ENCODE results near the gene CLCNKB.

CLCNKB gene

DNA sequence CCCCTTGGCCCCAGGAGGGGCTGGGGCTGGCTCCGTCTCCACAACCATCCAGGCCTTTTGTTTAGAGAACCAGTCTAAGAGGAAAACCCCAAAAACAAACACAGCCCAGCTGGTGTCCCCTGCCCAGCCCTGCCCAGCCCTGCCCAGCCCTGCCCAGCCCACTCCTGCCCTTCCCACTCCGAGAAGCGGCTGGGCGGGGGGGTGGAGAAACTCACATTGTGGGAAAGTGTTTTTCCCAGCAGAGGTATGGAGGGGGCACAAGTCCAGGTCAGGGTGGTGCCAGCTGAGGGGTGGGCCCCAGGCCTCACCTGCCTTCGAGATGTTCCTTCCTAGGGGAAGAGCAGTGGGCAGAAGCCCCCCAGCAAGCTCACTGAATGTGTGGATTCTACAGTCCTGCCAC, 39.9 kb downstream of the CLCNKB start:
- TF ChIP-seq TAF1 (IDR thresholded peaks at IDR 0.05; ENCODE audit: borderline replicate concordance, insufficient read depth, low read length) (no peak), SIN3A (IDR thresholded peaks at IDR 0.05; ENCODE audit: borderline replicate concordance, insufficient read depth, low read length) (no peak), FOXP2 (optimal IDR thresholded peaks at IDR 0.05; ENCODE audit: borderline replicate concordance, extremely low read depth, extremely low read length, insufficient read depth) (no peak), POLR2AphosphoS5 (IDR thresholded peaks at IDR 0.05; ENCODE audit: low read depth, low read length) (no peak)
- TF ChIP-seq, protein P1, sequence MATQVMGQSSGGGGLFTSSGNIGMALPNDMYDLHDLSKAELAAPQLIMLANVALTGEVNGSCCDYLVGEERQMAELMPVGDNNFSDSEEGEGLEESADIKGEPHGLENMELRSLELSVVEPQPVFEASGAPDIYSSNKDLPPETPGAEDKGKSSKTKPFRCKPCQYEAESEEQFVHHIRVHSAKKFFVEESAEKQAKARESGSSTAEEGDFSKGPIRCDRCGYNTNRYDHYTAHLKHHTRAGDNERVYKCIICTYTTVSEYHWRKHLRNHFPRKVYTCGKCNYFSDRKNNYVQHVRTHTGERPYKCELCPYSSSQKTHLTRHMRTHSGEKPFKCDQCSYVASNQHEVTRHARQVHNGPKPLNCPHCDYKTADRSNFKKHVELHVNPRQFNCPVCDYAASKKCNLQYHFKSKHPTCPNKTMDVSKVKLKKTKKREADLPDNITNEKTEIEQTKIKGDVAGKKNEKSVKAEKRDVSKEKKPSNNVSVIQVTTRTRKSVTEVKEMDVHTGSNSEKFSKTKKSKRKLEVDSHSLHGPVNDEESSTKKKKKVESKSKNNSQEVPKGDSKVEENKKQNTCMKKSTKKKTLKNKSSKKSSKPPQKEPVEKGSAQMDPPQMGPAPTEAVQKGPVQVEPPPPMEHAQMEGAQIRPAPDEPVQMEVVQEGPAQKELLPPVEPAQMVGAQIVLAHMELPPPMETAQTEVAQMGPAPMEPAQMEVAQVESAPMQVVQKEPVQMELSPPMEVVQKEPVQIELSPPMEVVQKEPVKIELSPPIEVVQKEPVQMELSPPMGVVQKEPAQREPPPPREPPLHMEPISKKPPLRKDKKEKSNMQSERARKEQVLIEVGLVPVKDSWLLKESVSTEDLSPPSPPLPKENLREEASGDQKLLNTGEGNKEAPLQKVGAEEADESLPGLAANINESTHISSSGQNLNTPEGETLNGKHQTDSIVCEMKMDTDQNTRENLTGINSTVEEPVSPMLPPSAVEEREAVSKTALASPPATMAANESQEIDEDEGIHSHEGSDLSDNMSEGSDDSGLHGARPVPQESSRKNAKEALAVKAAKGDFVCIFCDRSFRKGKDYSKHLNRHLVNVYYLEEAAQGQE (IDR thresholded peaks at IDR 0.05; ENCODE audit: insufficient read depth in 1 of 2, low read depth in 2 of 2, low read length in 2 of 2) = no peak

DNA sequence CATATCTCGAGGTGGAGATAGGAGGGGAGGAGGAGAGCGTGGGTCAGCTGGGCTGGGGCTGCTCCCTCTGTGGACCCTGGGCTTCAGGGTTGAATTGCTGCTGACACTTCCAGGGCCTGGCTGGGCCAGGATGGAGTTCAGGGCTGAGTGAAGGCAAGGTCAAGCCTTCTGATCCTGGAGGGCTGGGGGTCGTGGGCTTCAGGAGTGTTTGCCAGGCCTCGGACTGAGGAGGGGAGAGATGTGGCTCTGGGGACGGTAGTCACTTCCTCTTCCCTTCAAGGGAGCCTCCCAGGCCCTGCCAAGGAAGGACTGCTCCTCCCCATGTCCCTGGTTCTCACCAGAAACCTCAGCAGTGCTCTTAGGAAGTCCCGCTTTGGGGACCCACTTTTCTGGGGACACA, 41.9 kb downstream of the CLCNKB start:
- no peak for TF ChIP-seq TAF1 (IDR thresholded peaks at IDR 0.05; ENCODE audit: borderline replicate concordance, insufficient read depth, low read length)
- TF ChIP-seq FOXP2 (optimal IDR thresholded peaks at IDR 0.05; ENCODE audit: borderline replicate concordance, extremely low read depth, extremely low read length, insufficient read depth) = no peak
- no peak for TF ChIP-seq SIN3A (IDR thresholded peaks at IDR 0.05; ENCODE audit: borderline replicate concordance, insufficient read depth, low read length)
- TF ChIP-seq, protein P1 (IDR thresholded peaks at IDR 0.05; ENCODE audit: insufficient read depth in 1 of 2, low read depth in 2 of 2, low read length in 2 of 2) = no peak
- TF ChIP-seq POLR2AphosphoS5 (IDR thresholded peaks at IDR 0.05; ENCODE audit: low read depth, low read length) = no peak

DNA sequence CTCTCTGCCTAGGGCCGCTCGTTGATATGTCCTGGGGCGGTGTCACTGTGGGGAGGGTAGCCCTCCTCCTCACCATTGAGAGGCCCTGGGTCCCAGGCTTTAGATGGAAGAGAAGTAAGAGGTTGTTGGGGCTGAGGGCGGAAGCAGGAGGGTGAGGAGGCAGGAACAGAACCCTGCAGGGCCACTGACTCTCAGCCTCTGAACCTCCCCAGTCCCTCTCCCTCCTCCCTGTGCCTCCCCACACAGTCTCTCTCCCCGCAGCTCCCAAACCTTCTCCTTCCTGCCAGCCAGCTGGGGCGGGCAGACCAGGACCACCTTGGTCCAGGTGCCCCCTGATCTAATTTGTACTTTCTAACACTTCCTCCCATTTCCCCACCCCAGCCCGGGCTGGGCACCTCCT, 44.2 kb downstream of the CLCNKB start:
- TF ChIP-seq, protein P1 (IDR thresholded peaks at IDR 0.05; ENCODE audit: insufficient read depth in 1 of 2, low read depth in 2 of 2, low read length in 2 of 2) = no peak

DNA sequence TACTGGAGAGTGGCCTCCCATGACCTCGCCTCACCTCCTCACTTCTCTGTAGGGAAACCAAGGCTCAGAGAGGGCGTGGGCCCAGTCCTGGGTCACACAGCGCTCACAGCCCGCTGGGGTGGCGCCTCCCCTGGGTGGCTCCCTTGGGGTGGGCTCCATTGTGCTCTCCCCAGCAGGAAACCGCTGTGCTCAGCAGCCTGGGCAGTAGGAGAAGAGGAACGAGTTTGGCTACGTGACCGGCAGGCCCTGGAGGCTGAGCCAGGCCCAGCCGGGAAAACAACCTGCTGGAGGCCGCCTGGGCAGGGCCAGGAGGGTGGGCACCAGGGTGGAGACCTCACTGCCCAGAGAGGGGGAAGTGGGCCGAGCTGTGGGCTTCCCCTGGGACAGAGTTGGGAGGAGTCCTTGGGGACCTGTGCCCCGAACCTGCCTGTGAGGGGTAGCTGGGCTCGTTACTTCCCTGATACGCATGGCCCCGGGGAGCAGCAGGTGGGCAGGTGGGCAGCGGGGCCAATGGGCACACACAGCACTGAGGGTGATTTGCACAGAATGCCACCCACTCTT, 44.8 kb downstream of the CLCNKB start:
- no peak for TF ChIP-seq POLR2AphosphoS5 (IDR thresholded peaks at IDR 0.05; ENCODE audit: low read depth, low read length)

DNA sequence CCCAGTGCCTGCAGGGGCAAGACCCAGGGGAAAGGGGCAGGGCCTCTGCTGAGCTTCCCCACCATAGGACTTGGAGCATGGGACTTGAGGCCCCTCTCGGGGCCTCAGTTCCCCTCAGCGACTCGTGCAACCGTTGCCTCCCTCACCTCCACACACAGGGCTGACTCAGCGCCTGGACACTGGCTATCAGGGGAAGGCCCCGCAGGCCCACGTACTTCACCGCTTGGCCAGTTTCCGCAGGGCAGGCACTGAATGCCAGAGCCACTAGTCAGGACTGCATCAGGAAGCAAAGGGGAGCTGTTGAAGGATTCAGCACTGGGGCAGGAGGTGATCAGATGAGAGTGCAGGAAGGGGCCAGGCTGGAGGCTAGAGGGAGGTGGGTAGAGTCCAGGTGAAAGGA, 45.4 kb downstream of the CLCNKB start:
- TF ChIP-seq SIN3A (IDR thresholded peaks at IDR 0.05; ENCODE audit: borderline replicate concordance, insufficient read depth, low read length) (no peak), TAF1 (IDR thresholded peaks at IDR 0.05; ENCODE audit: borderline replicate concordance, insufficient read depth, low read length) (no peak), POLR2AphosphoS5 (IDR thresholded peaks at IDR 0.05; ENCODE audit: low read depth, low read length) (no peak), FOXP2 (optimal IDR thresholded peaks at IDR 0.05; ENCODE audit: borderline replicate concordance, extremely low read depth, extremely low read length, insufficient read depth) (no peak)
- TF ChIP-seq, protein P1 (IDR thresholded peaks at IDR 0.05; ENCODE audit: insufficient read depth in 1 of 2, low read depth in 2 of 2, low read length in 2 of 2) = no peak
